ENCODE results near the gene GINS3.

Gene GINS3

GRCh38 chr16:58426966-58427365 is 34.7 kb downstream of the GINS3 start:
- ATAC-seq, result no peak

GRCh38 chr16:58428621-58429542 is 36.6 kb downstream of the GINS3 start:
- ATAC-seq, result no peak

- no peak for ATAC-seq
Observed at GRCh38 chr16:58430718-58431117, 38.4 kb downstream of the GINS3 start.

DNA sequence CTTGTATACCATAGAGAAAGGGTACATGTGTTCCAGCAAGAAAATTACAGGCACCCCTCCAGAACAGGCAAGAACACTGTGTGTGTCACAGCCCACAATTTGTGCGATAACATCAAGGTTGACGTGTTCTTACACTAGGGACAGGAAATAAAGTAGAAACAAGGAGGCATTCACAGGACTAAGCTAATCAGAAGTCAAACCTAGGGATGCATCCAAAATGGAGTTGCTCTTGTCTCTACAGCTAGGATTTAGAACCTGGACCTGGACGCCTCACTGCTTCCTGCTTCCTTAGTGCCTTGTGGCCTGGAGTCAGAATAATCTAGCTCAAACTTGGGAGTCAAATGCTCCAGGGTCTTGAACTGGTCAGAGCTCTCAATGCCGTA is 41.3 kb downstream of the GINS3 start:
- no peak for ATAC-seq

GRCh38 chr16:58435779-58436178 is 43.5 kb downstream of the GINS3 start:
- no peak for ATAC-seq

GRCh38 chr16:58440131-58440530 is 47.9 kb downstream of the GINS3 start:
- ATAC-seq, result no peak

GRCh38 chr16:58442547-58442946 is 50.3 kb downstream of the GINS3 start:
- ATAC-seq, result no peak

- no peak for ATAC-seq
Observed at GRCh38 chr16:58443783-58444182, 51.5 kb downstream of the GINS3 start.

GRCh38 chr16:58444265-58444664 is 52.0 kb downstream of the GINS3 start:
- no peak for ATAC-seq

DNA sequence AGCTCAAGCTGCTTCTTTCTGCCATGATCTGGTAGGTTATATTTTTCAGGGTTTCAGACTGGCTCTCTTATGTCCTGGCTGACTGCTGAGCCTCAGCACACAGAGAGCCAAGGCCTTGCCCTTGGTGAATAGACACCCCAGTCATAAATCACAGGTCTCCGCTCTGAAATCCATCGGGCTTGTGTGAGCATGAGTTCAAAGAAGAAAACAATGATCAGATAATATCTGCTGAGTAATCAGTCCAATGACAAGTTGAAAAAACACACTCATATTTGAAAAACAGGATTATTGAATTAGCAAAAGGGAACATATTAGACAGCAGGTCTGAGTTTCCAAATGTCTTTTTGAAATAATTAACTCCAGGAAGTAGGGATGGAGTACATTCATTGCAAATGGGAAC is 56.6 kb downstream of the GINS3 start:
- ATAC-seq, result no peak

GRCh38 chr16:58449306-58449705 is 57.0 kb downstream of the GINS3 start:
- ATAC-seq, result no peak

GRCh38 chr16:58449768-58450167 is 57.5 kb downstream of the GINS3 start:
- no peak for ATAC-seq

DNA sequence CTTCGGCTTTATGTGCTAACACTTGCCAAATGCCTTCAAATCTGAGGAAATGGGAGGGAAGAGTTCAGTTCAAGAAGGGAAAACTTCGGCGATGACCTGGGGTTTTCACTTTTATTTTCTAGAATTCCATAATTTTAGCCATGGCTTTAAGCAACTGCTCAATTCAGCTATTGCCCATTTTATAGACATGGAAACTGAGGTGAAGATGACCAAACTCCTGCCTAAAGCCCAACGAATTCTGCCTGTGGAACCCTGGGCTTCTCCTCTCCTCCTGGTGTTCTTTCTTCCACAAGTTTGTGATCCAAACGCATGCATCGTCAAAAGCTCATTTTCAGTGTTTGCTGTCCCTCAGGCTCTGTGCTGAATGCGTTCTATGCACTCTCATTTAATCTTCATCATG is 58.3 kb downstream of the GINS3 start:
- no peak for ATAC-seq

DNA sequence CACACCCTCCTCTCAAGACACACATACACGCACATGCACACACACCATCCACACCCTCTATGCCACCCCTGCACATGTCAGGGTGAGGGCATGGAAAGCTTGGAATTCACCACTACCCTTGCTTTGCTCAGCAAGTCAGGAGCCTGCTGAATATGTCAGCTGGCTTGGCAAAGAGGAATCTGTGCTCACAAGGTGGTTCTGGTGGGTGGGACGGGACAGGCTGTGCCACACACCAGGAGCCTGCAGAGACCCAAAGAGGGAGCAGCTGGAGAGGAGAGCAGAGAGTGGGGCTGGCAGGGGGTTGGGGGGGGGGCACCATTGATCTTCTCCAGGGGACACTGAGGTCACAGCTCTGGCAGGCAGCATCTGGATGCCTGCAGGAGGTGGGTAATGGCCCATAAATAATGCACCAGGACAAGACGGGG is 59.0 kb downstream of the GINS3 start:
- ATAC-seq, result no peak

DNA sequence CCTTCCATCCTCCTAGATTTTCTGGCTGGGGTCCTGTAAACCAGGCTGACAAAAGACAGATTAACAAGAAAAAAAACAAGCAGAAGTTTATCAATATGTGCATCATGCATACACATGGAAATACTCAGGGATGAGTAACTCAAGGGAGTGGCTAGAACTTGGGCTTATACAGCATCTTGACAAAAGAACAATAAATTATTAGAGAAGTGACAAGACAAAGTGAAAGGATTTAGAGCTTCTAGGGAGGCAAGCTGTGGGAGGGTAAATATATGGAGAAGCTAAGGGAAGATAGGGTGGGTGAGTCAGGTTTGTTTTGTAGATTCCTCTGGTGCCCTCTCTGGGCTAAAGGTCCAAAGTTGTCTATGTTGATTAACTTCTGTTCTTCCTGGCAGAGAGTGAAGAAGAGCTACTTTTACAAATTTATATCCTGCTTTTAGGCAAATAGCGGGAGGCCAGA is 59.7 kb downstream of the GINS3 start:
- no peak for ATAC-seq

GRCh38 chr16:58452640-58453039 is 60.4 kb downstream of the GINS3 start:
- no peak for ATAC-seq

DNA sequence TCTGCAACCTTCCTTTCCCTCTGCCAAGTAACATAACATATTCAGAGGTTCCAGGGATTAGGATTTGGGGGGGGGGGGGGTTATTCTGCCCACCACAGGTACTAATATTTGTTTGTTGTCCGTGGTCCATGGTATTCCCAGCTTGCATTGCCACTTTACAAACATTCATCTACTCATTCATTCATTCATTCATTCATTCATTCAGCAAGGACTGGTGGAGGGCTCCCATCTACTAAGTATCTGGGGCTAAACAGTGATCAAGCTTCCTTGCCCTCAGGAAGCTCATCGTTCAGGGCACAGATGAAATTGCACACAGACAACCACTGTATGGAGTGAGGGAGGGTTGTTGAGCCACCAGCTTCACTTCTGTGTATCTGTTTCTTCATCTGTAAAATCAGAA is 61.9 kb downstream of the GINS3 start:
- ATAC-seq, result no peak

- no peak for ATAC-seq
Observed at GRCh38 chr16:58454856-58455255, 62.6 kb downstream of the GINS3 start.
